Measurements from ENCODE around the gene CFTR.
"Not testable (repeated sequence)": the region's sequence is repeated elsewhere in the genome, so short reads cannot be mapped to it uniquely, and the experiment has no call there.

Gene CFTR

GRCh38 chr7:117698018-117698417 lies 218.2 kb downstream of the CFTR start:
- no peak for DNase-seq

- no peak for DNase-seq
Observed at GRCh38 chr7:117704063-117704462, 224.2 kb downstream of the CFTR start.

DNA sequence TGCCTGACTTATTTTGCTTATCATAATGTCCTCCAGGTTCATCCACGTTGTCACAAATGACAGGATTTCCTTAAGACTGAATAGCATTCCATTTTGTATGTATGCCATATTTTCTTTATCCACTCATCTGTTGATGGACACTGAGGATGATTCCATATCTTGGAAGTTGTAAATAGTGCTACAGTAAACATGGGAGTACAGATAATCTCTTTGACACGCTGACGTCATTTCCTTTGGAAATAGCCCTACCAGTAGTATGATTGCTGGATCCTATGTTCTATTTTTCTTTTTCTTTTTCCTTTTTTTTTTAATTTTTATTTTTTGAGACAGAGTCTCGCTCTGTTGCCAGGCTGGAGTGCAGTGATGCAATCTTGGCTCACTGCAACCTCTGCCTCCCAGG lies 225.8 kb downstream of the CFTR start:
- no peak for DNase-seq

DNA sequence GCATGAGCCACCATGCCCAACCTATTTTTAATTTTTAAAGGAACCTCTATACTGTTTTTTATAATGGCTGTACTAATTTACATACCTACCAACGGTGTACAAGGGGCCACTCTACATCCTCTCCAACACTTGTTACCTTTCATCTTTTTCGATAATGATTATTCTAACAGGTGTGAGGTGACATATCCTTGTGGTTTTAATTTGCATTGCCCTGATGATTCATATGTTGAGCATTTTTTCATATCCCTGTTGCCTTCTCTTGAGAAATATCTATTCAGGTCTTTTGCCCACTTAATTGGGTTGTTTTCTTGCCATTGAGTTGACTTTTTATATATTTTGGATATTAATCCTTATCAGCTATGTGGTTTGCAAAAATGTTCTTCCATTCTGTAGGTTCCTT lies 226.4 kb downstream of the CFTR start:
- DNase-seq = no peak

GRCh38 chr7:117707080-117707479 lies 227.3 kb downstream of the CFTR start:
- DNase-seq = no peak

DNA sequence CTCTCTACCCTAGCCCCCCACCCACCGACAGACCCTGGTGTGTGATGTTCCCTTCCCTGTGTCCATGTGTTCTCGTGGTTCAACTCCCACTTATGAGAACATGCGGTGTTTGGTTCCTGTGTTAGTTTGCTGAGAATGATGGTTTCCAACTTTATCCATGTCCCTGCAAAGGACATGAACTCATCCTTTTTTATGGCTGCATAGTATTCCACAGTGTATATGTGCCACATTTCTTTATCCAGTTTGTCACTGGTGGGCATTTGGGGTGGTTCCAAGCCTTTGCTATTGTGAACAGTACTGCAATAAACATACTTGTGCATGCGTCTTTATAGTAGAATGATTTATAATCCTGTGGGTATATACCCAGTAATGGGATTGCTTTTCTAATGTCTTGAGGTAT lies 228.3 kb downstream of the CFTR start:
- DNase-seq = not testable (repeated sequence)

GRCh38 chr7:117711556-117711955 lies 231.7 kb downstream of the CFTR start:
- DNase-seq = no peak

DNA sequence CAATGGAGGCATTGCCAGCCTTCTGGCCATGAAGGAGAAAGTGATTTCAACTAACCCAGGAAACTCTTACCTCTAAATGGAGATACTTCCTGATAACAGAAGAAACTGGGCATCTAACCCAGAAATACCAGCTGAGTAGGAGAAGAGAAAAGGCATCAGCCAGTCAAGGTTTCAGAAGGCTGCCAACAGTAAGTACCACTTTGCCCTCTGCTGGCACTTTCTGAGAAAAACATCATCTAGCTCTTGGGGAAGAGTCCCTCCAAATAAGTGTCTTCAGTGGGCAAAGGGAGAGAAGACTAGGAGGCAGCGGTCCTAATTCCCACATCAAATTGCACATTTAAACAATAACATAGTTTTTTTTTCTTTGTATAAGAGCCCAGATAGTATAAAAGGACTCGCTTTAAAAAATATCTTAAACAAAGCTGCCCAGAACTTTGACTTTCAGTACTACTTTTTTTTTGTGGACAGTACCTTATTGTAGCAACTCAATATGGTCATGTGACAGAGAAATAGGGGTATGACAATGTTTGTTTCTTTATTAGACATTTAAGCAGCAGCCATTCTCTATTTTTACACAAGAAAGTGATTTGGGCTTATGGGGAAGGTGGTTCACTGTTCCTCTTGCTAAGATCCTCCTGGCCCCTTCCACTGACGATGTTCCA lies 236.1 kb downstream of the CFTR start:
- DNase-seq = no peak

- DNase-seq = no peak
Observed at GRCh38 chr7:117716707-117717299, 237.0 kb downstream of the CFTR start.

GRCh38 chr7:117717357-117717756 lies 237.5 kb downstream of the CFTR start:
- no peak for DNase-seq
